ENCODE data around the gene SPAG7. TPM values are rescaled to one million over a fixed set of nuclear protein-coding genes. Genes with fewer than 3 reads are reported as not detected.

Gene SPAG7
- total and polyA plus RNA-seq, 2 of the 8 experiments (the other 6 are each of a cell fraction or from before 2014, with no cell fraction given) = 74.2 to 81.9 TPM

- TF ChIP-seq TAF7 (optimal IDR thresholded peaks at IDR 0.05; ENCODE audit: borderline replicate concordance, low read depth, low read length) (no peak), KDM1A (IDR thresholded peaks at IDR 0.05; ENCODE audit: borderline replicate concordance, low read length) (no peak), GTF2F1 (IDR thresholded peaks at IDR 0.05; ENCODE audit: borderline replicate concordance, low read depth, low read length) (no peak), BACH1 (IDR thresholded peaks at IDR 0.05; ENCODE audit: low read length) (no peak), SAP30 (IDR thresholded peaks at IDR 0.05; ENCODE audit: insufficient read depth, insufficient replicate concordance, low read length) (no peak), BRCA1 (IDR thresholded peaks at IDR 0.05; ENCODE audit: low read depth, low read length) (no peak), RXRA (IDR thresholded peaks at IDR 0.05; ENCODE audit: insufficient read depth, low read depth, low read length) (no peak), EP300 (IDR thresholded peaks at IDR 0.05; ENCODE audit: borderline replicate concordance in 1 of 2, low read depth in 2 of 2, low read length in 2 of 2) (no peak), SP1 (IDR thresholded peaks at IDR 0.05; ENCODE audit: low read depth, low read length) (no peak), CREB1 (IDR thresholded peaks at IDR 0.05) (no peak), ZNF274 (IDR thresholded peaks at IDR 0.05; ENCODE audit: borderline replicate concordance, extremely low read depth, low read length) (no peak), NANOG (IDR thresholded peaks at IDR 0.05; ENCODE audit: insufficient read depth, low read depth, low read length, poor library complexity, severe bottlenecking) (no peak), POU5F1 (IDR thresholded peaks at IDR 0.05; ENCODE audit: low read depth, low read length) (no peak), POLR2A (IDR thresholded peaks at IDR 0.05; ENCODE audit: control extremely low read depth in 1 of 2, low read depth in 2 of 2, low read length in 2 of 2) (peak in 1 of 2 experiments; percentile 25; a peak in 2 of 3 replicates), TEAD4 (IDR thresholded peaks at IDR 0.05; ENCODE audit: low read depth, low read length) (no peak), TBP (IDR thresholded peaks at IDR 0.05; ENCODE audit: low read depth, low read length) (no peak), ATF3 (IDR thresholded peaks at IDR 0.05; ENCODE audit: insufficient read depth, low read depth, low read length) (no peak), HDAC6 (IDR thresholded peaks at IDR 0.05; ENCODE audit: low read depth, low read length) (no peak), POLR2AphosphoS5 (IDR thresholded peaks at IDR 0.05; ENCODE audit: low read depth, low read length) (peak; percentile 45; the same call in 1 of the 2 replicates), SRF (IDR thresholded peaks at IDR 0.05; ENCODE audit: low read depth, low read length) (no peak)
Observed at GRCh38 chr17:4948931-4949320, 18.7 kb downstream of the SPAG7 start (continued).
